ENCODE measurements around the gene WNT11.

Gene WNT11

DNA sequence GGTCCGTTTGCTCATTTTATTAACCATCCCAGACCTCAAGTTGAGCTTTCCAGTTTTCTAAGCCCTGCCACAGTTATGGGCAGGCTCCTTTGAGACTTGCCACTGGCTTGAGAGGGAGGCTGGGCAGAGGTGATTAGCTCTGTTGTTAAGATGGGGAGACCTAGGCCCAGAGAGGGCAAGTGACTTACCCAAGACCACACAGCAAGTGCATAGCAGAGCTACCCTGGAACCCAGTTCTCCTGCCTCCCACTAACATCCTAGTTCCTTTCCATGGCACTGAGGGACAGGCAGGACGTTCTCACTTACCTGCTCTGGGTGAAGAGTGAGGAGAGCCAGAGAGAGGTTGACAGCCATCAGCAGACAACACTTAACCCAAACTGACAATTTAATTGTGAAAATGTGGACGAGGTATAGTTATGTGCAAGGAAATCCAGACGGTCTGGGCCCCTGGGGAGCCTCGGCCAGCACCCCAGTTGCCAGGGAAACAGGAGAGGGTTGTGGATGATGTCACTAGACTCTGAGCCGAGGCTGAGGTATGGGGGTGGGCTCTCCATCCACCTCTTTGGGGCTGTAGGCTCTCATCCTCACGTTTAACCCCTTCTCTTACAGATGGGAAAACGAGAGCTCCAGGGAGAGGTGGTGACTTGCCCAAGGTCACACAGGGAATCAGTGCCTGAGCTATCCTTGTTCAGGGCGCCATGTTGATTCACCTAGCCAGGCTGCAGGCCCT lies 12.3 kb upstream of the WNT11 start:
- no peak for DNase-seq

DNA sequence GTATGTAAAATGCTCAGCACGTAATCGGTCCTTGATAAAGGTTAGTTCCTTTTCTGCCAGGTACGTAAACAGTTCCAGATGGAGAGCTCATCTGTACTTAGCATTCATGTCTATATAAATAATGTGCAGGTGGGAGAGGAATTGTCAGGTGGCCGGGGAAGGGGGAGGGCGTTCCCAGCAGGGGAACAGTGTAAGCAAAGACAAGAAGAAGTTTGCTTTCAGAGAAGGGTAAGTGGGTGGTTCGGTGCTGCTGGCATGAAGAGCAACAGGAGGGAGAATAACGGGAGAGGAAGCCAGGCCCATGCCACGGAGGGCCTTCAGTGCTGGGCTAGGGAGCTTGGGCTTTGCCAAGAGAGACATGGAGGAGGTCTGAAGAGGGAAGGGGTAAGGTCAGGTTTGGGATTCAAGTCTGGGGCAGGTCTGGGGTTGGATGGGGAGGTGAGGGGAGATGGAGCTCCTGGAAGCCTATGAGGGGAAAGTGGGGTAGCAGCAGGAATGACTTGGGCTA lies 11.4 kb upstream of the WNT11 start:
- DNase-seq = peak; percentile 34 to 59

DNA sequence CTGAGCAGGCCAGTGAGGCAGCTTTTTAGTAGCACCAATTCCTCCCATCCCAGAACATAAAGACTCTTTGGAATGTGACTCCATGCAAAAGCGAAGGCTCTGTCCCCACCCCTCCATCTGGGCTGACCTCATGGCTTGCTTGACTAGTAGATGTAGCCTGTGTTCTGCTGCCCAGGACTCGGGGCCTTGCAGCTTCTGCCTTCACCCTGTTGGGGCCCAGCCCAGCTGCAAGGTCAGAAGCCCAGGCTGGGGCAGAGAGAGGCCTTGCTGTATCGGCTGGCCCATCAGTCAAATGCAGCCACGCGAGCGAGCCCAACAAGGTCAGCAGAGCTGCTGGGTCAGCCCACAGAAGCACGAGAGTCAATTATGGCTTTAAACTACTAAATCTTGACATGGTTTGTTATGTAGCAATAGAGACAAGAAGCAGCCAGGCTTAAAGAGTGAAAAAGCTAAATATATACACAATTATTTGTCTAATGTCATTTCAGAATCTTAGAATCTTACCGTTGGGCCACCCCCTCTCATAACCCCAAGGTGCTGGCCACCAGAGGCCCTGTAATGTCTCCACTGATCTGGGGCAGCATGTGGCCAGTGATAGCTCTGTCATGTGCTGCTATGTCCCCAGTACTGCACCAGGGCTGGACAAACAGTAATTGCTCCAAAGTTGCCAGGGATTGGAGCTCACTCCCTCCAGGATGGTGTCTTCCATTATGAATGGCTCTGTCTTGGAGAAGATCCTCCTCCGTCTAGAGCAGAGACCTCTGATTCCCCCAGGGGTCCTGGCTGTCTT lies 10.4 kb upstream of the WNT11 start:
- no peak for DNase-seq

DNA sequence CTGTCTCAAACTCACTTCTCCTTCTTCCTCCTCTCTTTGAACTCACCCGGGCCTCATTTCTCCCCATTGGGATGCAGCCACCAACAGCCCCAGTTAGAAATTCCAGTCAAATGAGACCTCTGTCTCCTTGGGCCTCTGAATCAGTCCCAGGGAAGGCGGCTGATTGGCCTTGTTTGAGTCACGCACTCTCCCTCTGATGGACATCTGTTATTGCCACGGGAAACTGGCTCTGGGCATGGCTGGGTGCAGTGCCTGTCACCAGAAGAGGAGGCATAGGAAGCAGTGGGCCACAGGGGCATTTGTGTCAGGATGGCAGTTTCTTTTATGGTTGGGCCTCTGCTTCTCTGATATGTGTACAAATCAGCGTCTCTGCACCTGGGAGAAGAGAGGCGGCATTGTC lies 9.6 kb upstream of the WNT11 start:
- DNase-seq = no peak

DNA sequence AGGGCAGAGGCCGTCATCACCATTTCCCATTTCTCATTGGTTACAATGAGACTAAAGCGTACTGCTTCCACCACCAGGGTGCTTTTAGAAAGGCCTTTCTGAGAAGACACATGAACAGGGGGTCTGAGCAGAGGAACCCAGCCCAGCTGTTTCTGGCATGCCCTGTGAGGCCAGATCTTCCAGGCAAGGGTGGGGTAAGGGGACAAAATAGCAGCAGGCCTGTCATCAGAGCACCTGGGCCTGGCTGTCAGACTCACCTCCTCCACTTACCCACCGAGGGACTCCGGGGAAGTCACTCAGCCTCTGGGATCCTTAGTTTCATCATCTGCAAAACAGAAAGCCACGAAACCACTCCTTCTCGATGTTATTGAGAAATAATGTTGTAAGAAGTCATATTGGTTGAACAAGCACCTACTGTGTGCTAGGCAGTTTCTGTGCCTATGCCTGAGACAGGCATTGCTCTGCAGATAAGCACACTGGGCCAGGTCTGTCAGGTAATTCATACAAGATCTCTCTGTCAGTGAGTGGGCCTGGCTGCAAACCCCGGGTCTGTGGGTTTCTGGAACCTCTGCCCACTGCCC lies 8.8 kb upstream of the WNT11 start:
- no peak for DNase-seq

DNA sequence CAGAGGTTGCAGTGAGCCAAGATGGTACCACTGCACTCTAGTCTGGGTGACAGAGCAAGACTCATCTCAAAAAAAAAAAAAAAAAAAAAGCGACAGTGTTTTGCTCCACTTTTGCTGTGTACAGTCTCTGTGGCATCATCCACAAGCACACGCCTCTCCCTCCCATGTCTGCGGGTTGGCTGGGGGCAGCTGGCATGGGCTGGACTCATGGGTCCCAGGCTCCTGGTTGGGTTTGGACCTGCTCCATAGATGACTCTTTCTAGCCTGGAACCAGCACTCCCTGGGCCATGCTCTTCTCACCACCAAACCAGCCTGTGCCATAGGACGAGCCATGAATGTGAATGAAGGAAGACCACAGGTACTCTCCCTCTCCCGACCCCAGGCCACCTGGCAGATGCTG lies 7.9 kb upstream of the WNT11 start:
- DNase-seq = no peak

DNA sequence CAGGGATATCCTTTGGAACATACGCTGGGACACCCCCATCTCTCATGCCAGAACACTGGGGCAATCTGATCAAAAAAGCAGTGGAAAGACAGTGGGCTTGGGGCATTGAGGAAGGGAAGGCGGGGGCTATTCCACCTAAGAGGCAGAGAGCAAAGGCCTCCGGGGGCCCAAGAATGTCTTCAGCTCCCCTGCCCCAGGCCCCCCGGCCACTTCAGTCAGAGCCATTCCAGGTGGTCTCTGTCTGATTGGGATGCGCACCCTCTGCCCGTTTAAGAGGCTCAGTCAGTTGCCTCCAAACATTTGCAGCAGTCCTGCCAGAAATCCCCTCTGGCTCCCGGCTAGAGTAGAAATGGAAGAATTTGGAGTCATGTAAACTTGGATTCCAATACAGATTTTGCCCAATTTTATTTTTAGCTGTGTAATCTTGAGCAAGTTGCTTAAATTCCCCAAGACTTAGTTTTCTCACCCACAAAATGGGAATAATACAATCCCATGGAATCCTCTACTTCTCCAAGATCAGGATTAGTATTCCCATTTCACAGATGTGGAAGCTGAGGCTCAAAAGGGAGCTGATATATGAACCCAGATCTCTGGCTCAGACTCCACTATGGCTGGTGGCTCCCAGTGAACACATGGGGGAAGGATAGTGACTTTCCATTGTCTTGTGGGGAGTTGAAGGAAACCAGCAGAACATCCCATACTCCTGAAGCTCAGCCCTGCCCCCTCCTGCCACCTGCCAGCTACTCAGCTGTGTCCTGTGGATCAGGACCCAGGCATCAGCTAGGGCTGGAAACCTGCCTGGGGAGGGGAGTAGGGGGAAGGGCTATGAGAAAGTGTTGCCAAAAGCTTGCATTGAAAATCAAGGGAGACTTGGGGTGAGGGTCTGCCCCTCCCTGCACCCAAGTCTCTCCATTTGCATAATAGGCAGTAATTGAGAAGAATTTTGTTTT lies 6.1 kb upstream of the WNT11 start:
- no peak for DNase-seq

DNA sequence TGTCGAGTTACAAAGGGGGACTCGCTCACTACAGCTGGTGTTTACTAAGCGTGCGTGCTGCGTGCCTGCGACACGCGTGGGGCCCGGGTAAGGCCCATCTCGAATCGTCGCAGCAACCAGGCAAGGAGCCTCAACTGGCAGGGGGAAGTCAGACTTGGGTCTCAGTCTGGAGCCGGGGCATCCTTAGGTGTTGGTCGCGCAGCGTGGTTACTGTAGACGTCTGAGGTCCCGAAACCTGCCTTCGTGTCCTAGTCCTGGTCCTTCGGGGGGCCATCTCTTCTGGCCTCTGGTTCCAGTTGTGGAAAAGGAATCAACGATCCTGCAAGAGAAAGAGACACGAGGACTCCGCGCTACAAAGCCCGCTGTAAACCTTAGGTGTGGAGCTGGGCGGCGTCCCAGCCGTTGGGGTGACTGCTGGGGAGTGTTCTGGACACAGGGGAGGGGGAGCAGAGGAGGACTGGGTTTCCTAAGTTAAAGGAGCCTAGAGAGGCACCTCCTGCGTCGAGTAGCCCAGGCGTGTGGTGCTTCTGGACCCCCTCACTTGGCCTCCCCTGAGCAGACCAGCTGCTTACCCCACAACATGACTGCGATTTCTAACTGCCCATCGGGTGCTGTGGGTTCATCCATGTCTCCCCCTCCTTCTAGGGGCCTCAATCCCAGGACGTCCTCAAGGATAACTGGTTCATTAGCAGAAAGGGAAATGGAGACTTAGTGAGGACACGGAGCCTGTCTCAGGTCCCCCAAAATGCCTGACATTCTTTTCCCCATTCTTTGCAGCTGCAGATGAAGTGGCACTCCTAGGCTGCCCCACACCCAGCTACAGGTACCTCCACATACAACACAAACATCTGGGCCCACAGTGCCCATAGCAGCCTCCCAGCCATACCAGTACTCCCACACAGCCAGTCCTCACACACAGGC lies 4.9 kb upstream of the WNT11 start:
- DNase-seq = no peak

DNA sequence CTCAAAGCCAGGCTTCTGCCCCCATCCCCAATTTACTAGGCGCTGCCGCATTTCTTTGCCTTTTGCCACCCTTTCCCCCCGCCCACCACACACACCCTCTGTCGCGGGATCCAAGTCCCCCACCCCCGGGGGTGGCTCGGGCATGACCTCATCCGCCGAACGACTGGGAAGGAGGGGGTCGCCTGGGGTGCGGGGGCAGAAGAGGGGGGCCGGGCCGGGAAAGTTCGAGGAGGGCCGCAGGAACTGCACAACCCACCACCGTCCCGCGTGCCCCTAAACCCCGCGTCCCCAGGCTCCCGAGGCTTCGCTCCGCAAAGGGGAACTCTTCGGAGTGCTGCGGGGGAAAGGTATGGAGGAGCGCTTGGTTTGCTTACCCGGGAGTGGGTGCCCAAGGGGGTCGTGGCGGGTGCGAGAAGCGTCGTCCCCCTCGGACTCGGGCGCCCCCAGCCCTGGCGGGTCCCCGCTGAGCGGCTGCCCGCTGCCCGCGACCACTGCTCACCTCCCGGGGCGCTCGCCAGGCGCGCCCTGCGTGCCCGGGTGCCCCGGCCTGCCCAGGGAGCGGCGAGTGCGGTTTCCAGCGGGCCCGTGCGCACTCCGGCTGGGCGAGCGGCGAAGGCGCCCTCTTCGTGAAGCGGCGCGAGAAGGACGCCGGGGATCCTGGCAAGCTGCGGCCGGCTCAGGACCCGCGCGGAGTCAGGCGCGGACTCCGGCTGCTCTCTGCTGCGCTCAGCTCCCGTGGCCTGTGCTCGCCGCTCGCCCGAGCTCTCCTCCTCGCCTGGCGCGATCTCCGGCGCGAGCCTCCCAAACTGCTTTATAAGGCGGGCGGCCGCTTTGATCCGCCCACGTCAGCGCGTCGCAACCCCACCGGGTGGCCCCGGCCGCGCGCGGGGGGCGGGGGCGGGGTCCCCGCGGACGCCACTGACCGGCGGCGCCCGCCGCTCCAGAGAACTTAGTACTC lies 4.0 kb upstream of the WNT11 start:
- DNase-seq = no peak

DNA sequence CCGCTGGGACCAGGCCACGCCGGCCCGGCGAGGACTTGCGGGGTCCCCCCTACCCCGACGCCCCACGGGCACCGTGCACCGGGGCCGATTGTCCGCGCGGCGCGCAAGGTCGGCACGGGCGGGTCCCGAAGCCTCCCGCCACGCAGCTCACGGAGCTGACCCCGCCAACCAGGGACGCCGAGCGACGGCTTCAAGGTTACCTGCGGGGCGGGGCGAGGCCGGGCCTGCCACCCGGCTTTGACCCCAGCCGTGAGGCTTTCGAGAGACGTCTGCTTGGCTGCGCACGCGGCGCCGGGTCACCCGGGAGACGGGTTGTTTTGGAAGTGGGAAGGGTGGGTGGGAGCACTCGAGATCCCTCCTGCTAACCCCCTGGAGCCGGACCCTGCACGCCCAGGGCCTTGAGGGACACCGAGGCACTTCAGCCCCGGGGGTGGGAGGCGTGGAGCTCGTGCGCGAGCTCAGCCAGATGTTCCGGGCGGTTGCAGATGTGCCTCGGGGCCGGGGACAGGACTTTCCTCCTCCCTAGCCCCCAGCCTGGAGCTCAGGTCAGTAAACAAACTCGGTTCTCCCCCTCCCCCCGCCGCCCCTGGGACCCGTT lies 3.2 kb upstream of the WNT11 start:
- DNase-seq = peak; percentile 40 to 52

DNA sequence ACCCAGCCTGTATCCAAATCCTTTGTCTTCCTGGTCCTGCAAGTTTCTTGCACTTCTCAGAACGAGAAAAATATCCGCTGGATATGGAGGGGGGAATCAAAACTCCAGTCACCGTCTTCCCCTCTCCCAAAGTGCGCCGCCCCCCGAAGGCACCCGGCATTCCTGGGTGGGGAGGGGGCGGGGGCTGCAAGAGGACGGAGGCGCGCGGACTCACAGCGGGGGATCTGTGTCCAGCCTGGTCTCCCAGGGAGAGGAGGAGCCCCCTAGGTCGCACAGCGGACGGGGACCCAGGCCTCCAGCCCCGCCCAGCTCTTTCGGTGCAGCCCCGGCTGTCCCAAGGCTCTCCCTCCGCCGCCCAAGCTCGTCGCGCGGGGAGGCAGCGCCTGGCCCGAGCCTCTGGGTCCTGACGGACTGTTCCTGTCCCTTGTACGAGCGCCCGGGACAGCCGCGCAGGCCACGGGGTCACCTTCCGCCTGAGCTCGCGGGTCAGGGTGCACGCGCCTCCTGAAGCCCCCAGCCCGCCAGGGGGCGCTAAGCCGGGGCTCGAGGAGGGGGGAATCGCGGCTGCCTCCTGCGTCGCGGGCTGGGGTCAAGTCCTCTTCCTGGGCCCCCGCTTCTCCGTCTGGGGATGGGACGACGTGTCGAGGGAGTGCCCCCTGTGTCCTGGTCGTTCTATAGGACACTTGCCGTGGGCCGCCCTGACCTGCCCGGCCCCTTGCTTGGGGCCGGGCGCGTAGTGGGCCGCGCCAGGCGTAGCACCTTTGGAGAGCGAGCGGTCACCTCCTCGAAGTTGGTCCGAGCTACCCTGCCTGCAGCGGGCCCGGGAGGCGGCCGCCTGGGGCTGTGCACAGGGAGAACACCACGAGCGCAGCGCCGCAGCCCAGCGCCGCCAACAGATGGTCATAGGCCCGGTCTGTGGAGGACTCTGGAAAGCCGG lies 2.4 kb upstream of the WNT11 start:
- peak; percentile 75 to 82 for DNase-seq

DNA sequence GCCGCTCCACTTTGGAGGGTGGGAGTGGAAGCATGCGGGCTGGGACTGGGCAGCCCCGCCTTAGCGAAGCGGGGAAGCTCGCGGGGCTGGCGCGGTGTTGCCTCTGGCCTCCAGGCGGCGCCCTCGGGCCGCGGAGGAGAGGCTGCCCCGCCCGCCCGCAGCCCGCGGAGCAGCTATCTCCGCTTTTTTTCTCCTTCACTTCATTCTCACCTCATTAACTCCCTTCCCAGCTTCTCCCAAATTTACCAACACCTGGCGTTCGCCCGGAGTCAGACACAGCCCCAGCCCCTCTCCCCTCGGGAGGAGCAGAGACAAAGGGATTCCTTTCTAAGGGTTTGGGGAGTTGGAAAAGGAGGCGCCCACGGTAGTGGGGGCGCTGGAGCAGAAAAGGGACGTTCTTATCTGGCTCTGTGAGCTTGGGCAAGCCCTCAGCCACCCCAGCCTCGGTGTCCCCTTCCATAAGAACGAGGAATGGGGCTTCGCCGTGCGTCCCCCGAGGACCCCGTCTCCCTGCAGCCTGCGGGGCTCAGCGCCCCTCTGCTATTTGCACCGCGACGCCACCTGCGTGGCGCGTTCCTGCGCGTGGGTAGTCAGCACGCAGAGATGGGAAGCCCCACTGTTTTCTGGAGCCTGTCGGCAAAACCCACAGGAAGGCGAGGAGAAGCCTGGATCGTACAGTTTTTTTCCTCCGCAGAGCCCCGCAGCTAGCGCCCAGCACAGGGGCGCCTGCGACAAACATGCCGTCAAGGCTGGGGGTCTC lies 1.5 kb upstream of the WNT11 start:
- DNase-seq = peak; percentile 81 to 82

DNA sequence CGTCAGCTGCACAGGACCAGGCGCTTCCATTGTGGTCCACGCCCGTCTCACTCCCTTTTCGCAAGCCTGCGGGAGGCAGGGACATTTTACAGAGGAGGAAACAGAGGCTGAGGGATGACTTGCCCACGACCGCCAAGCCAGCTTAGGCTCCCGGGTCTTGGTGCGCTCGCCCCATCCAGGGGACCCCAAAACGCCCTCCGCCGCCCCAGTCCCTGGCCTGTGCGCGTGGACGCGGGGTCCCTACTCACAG lies 300 bp downstream of the WNT11 start:
- DNase-seq = no peak

DNA sequence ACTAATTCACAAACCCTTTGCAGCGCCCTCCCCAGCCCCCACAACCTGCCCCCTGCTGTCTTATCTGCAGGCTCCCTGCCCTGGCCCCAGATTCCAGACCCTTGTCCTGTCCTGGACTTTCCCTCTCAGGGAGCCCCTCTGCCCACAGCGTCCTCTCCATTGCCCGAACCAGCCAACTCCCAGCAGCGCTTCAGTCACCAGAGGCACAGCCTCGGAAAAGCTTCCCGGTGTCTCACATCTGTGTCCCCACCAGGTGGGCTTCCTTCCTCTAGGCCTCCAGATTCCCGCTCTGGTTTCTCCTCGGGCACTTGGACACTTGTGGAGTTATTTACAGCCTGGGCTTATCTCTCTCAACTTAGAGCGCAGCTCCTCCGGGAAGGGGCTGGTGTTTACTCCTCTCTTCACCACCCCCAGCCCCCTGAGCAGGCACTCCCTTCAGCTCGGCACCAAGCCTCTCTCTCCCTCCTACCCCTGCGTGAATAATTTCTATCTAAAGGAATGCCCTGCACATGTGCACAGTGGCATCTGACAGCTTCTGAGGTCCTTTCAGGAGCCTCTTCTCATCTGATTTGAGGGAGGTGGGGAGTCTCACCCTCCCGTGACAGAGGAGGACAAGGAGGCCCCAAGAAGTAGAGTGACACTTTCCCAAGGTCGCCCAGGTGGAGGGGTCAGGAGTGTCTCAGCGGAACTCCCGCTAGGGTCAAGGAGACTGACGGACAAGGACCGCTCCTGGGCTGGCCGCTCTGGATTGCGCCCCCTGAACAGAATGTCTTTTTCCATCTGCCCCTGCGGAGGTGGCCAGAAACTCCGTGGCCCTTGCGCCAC lies 838 bp downstream of the WNT11 start:
- DNase-seq = no peak

DNA sequence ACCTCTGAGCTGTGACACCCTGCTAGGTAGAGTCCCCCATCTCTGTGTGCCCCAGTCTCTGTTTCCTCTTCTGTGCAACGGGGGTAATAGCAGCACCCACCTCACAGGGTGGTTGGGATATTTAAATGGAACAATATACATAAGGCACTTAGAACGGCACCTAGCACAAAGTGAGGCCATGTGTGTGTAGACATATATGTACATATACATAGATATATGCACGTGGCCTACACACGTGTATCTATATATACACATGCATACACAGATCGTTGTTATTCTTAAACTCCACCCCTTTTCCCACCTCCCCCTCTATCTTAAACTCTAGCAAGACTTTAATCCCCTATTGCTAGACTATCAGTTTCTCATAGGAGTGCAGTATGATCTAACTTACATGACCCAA lies 2.4 kb downstream of the WNT11 start:
- DNase-seq = no peak

DNA sequence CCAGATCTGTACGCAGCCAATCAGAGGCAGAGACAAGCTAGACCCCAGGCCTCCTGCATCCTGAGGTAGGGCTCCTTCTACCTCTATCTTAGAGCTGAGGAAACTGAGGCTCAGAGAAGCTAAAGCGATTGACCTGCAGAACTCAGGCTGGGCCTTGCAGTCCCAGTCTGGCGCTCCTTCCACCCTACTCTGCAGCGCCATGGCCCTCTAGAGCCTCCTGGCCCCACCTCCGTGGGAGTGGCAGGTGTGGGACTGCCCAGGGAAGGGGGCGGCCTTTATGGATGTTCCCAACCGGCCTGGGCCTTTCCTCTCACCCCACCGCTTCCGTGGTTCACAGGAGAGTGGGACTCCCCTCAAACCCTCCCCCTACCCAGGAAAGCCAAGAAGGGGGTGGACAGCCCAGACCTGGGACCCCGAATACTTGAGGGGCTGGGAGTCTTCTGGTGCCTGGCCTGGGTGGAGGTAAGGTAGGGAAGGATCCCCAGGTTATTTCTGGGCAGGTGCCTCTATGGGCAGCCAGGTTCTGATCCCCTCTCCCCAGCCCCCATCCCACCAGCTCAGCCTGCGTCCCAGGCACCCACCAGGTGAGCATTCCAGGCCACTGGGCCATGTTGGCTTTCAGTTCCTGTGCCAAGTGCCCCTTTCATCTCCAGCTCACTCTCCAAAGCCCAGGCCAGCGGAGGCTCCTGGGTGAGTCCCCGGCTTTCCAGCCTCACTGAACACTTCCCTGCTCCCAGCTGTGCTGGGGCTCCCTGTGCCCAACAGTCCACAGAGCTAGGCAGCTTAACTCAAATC lies 3.0 kb downstream of the WNT11 start:
- no peak for DNase-seq

Data from SHP77 (cell line).